Posterior vena cava (tissue), 2 donors: ENCODE data around the gene ANGPTL3. TPM values are rescaled to one million over a fixed set of nuclear protein-coding genes. Genes with fewer than 3 reads are reported as not detected.

Experiments
- DNase-seq: peaks from one replicate; pipeline ENCODE4 v3.0.0-alpha.2; 2020; ENCODE audit warnings: low spot score
- intact Hi-C, 2 donors: fragments of 100-400 bp; cut with DNase I; formaldehyde crosslinking; loops; one replicate each; pipeline versions ENCODE4 v1.14.1 to v1.14.2; 2022 to 2023
- total RNA-seq, 2 donors: library from RNA; stranded (reverse); fragmentation: NEBNext Ultra II Directional; extraction: Animal tissue kit (Norgen Biotek cat#: 25700); gene quantifications; one replicate each; pipeline ENCODE4 v1.2.1, GENCODE V29; 2021
- donor health status: DM: yes; HTN: yes; CAD: no.
- donor health status: DM: yes; HTN: yes; CAD: no.

ANGPTL3 gene
- total RNA-seq, 2 donors from 2014 or later = not detected

GRCh38 chr1:62613890-62614289, 16.6 kb downstream of the ANGPTL3 start:
- intact Hi-C loops = no loop called here

DNA sequence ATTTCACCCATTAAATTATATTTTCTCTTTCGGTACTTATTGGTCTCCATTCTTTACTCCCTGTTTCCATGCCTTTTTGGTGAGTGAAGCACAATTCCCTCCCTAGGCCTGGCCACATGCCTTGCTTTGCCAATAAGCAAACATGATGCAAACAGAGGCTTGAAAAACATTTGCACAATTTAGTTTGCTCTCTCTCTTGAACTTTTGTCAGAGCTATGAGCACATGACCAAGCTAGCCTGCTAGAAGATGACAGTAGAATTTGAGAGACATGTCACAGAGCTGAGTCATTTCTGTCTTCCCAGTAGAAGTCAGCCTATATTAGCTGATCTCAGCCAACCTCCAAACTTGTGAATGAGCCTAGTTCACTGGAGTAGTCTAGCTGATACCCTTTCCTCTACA, 24.6 kb downstream of the ANGPTL3 start:
- intact Hi-C loops = no loop called here
- DNase-seq = no peak

More at GRCh38 chr1:62613890-62614289, 16.6 kb downstream of the ANGPTL3 start:
- DNase-seq = no peak

DNA sequence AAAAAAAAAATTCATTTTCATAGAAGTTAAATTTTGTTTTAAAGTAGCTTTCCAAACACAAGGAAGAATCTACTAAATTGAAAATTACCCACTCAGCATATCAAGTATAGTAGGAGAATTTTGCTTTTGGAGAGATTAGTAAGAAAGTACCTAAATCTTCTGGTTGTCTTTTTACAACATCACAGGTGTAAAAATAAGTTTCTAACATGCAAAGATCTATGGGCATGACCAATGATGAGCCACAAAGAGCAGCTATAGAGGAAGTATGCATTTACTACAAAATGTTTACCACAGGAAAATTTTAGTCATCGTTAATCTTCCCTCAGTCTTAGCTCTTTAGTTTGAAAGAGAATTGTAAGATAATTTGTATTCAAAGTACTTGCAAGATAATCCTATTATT, 28.1 kb downstream of the ANGPTL3 start:
- intact Hi-C loops = no loop called here
- DNase-seq = no peak

DNA sequence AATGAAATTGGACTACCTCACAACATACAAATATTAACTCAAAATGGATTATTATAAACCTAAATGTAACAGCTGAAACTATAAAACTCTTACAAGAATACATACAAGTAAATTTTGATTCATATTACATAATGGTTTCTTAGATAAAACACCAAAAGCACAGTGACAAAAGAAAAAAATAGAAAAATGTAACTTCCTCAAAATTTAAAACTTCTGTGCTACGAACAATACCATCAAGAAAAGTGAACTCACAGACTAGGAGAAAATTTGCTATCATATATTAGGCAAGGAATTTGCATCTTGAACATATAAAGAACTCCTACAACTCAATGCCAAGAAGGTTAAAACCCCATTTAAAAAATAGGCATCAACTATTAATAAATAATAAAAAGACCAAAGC, 31.2 kb downstream of the ANGPTL3 start:
- DNase-seq = no peak
- intact Hi-C loops = no loop called here

DNA sequence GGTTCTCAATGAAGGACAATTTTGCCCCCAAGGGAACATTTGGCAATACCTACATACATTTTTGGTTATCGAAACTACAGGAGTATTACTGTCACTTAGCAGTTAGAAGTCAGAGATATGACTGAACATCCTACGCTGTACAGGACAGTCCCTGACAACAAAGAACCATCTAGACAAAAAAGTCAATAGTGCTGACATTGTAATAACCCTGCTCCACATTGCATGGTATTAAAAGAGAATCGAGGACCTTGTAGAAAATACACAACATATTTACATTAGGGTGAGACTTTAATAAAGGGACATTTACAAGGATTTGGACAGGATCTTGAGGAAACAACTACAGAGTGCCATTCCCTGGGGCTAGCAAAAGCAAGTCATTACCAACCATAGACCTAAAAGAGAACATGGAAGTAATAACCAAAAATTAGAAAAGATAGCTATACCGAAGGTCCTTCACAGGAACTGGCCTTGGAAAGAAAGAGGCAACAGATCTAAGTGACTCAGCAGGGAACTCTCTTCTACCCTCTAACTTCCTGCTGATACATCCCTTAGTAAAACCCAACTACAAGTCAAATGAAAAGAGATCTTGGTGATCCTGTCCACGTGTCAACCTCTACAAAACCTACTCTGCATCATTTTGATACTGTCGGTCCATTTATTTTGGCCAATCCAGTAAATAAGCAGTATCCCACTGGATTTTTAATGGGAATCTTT, 40.2 kb downstream of the ANGPTL3 start:
- no peak for DNase-seq
- intact Hi-C loops = no loop called here

- intact Hi-C loops = no loop called here
Observed at GRCh38 chr1:62643283-62643682, 46.0 kb downstream of the ANGPTL3 start.

GRCh38 chr1:62652387-62652786, 55.1 kb downstream of the ANGPTL3 start:
- intact Hi-C loops = no loop called here
- no peak for DNase-seq

More at GRCh38 chr1:62643283-62643682, 46.0 kb downstream of the ANGPTL3 start:
- no peak for DNase-seq

GRCh38 chr1:62654744-62655143, 57.4 kb downstream of the ANGPTL3 start:
- DNase-seq = no peak
- intact Hi-C loops = no loop called here

Other genes with a start within 250 kb of the ANGPTL3 start
- gene USP1, start 160.5 kb upstream of the ANGPTL3 start, total RNA-seq = 10 to 100 TPM; 20.2 to 29.8 TPM
- gene DOCK7, start 90.9 kb downstream of the ANGPTL3 start, total RNA-seq = 10 to 100 TPM; 39.4 to 44.1 TPM
- gene ATG4C, start 186.6 kb downstream of the ANGPTL3 start, total RNA-seq = 10 to 100 TPM; 10.5 to 14.5 TPM